HepG2 (cell line): Measurements from ENCODE around the gene ZNF625. TPM values are rescaled to one million over a fixed set of nuclear protein-coding genes. Genes with fewer than 3 reads are reported as not detected.
A peak's percentile ranks its signal among the peaks of the same experiment; 100 is the strongest.

Source experiments
- AHR ChIP-seq: IDR thresholded peaks from 2 replicates; pipeline ENCODE4 v1.6.1; 2018; ENCODE audit warnings: missing genetic modification reagents, missing compliant biosample characterization
- CBX2 ChIP-seq, 2 experiments: fragments of 200-600 bp in 1 of 2; sonication (generic); formaldehyde crosslinking in 1 of 2; IDR thresholded peaks; 2 replicates each; pipeline versions ENCODE4 v1.7.0 to v1.8.1; 2018 to 2022; ENCODE audit warnings: low read depth in 2 of 2, low read length in 1 of 2, mild to moderate bottlenecking in 1 of 2, missing genetic modification reagents in 1 of 2
- CEBPB ChIP-seq: IDR thresholded peaks from 2 replicates; pipeline ENCODE4 v1.6.1; 2011; ENCODE audit warnings: low read depth, low read length, improper control_type of control experiment, borderline replicate concordance
- ERF ChIP-seq: IDR thresholded peaks from 2 replicates; pipeline ENCODE4 v1.6.1; 2018; ENCODE audit warnings: missing biosample characterization, missing genetic modification reagents
- KDM6A ChIP-seq: IDR thresholded peaks from 2 replicates; pipeline ENCODE4 v1.6.1; 2016; ENCODE audit warnings: low read depth
- NCOA5 ChIP-seq: sonication (generic); formaldehyde crosslinking; IDR thresholded peaks from 2 replicates; pipeline ENCODE4 v1.4.0; 2020; ENCODE audit warnings: missing genetic modification reagents
- SMC3 ChIP-seq: IDR thresholded peaks from 2 replicates; pipeline ENCODE4 v1.6.1; 2011; ENCODE audit warnings: low read length, improper control_type of control experiment
- SOX13 ChIP-seq, 3 experiments: fragments of 450-650 bp in 1 of 3; sonication (generic) in 1 of 3; formaldehyde crosslinking in 1 of 3; IDR thresholded peaks in 2 of 3; conservative IDR thresholded peaks in 1 of 3; 2 replicates each; pipeline versions ENCODE4 v1.5.0 to v1.6.1; 2016 to 2020; ENCODE audit warnings: antibody characterized with exemption in 1 of 3, mild to moderate bottlenecking in 1 of 3, missing compliant biosample characterization in 1 of 3, missing genetic modification reagents in 1 of 3, moderate library complexity in 1 of 3
- THYN1 ChIP-seq: sonication (generic); formaldehyde crosslinking; IDR thresholded peaks from 2 replicates; pipeline ENCODE4 v1.8.1; 2023; ENCODE audit warnings: low read depth, mild to moderate bottlenecking, moderate library complexity, missing genetic modification reagents, borderline replicate concordance
- ZBTB14 ChIP-seq: sonication (generic); formaldehyde crosslinking; IDR thresholded peaks from 2 replicates; pipeline ENCODE4 v1.4.0; 2020; ENCODE audit warnings: missing genetic modification reagents
- ZGPAT ChIP-seq: IDR thresholded peaks from 2 replicates; pipeline ENCODE4 v1.6.1; 2016; ENCODE audit warnings: mild to moderate bottlenecking
- ZNF33B ChIP-seq: sonication (generic); formaldehyde crosslinking; IDR thresholded peaks from 2 replicates; pipeline ENCODE4 v1.5.1; 2020; ENCODE audit warnings: mild to moderate bottlenecking, missing genetic modification reagents
- ZNF614 ChIP-seq: IDR thresholded peaks from 2 replicates; pipeline ENCODE4 v1.6.1; 2018; ENCODE audit warnings: missing biosample characterization, missing genetic modification reagents, inconsistent platforms, borderline replicate concordance
- polyA plus RNA-seq, 8 experiments: library from polyadenylated mRNA; depleted of rRNA in 3 of 8; stranded (reverse) in 7 of 8; unstranded in 1 of 8; fragments of >200 nt; fragmentation: Illumina TruSeq in 4 of 8; extraction: Trizol in 4 of 8; gene quantifications; 2 replicates each; pipeline versions ENCODE4 v1.2.1 to v1.2.3, GENCODE V29; 2011 to 2016; ENCODE audit warnings: low read depth in 4 of 8, missing spikeins in 1 of 8, mixed read lengths in 1 of 8; ENCODE audit not compliant: insufficient read depth in 1 of 8
- total RNA-seq, 5 experiments: library from RNA; depleted of rRNA; stranded (reverse); fragments of >200 nt; fragmentation: Illumina TruSeq; extraction: Trizol; gene quantifications; 2 replicates each; pipeline ENCODE4 v1.2.3, GENCODE V29; 2016; ENCODE audit warnings: low read depth in 1 of 5
- TF ChIP-seq, protein P1 (sequence below): IDR thresholded peaks from 2 replicates; pipeline ENCODE4 v1.6.1; 2018; ENCODE audit warnings: missing genetic modification reagents
- TF ChIP-seq, protein P2 (sequence below): sonication (generic); formaldehyde crosslinking; IDR thresholded peaks from 2 replicates; pipeline ENCODE4 v1.5.0; 2020; ENCODE audit warnings: mild to moderate bottlenecking, missing genetic modification reagents, moderate library complexity
- TF ChIP-seq, protein P3 (sequence below): IDR thresholded peaks from 2 replicates; pipeline ENCODE4 v1.6.1; 2016; ENCODE audit warnings: low read depth

ZNF625 gene
- total and polyA plus RNA-seq, 2 of the 13 experiments (the other 11 are each of a cell fraction or from before 2014, with no cell fraction given), result 1.7 to 12.2 TPM

- TF ChIP-seq, protein P1, sequence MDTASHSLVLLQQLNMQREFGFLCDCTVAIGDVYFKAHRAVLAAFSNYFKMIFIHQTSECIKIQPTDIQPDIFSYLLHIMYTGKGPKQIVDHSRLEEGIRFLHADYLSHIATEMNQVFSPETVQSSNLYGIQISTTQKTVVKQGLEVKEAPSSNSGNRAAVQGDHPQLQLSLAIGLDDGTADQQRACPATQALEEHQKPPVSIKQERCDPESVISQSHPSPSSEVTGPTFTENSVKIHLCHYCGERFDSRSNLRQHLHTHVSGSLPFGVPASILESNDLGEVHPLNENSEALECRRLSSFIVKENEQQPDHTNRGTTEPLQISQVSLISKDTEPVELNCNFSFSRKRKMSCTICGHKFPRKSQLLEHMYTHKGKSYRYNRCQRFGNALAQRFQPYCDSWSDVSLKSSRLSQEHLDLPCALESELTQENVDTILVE (CRISPR knock-in tag), result 0 out of 2 replicates have a peak, but pooled peaks have one; percentile 40
- TF ChIP-seq, protein P2, sequence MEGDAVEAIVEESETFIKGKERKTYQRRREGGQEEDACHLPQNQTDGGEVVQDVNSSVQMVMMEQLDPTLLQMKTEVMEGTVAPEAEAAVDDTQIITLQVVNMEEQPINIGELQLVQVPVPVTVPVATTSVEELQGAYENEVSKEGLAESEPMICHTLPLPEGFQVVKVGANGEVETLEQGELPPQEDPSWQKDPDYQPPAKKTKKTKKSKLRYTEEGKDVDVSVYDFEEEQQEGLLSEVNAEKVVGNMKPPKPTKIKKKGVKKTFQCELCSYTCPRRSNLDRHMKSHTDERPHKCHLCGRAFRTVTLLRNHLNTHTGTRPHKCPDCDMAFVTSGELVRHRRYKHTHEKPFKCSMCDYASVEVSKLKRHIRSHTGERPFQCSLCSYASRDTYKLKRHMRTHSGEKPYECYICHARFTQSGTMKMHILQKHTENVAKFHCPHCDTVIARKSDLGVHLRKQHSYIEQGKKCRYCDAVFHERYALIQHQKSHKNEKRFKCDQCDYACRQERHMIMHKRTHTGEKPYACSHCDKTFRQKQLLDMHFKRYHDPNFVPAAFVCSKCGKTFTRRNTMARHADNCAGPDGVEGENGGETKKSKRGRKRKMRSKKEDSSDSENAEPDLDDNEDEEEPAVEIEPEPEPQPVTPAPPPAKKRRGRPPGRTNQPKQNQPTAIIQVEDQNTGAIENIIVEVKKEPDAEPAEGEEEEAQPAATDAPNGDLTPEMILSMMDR (CRISPR knock-in tag), result peak; percentile 86
- TF ChIP-seq THYN1, result no peak
- no peak for TF ChIP-seq SOX13 (IDR thresholded peaks at IDR 0.05)
- peak in 1 of 2 experiments; percentile 27; a peak in 1 of 4 replicates for TF ChIP-seq SOX13 (CRISPR knock-in tag; conservative IDR thresholded peaks at IDR 0.05 in 1 of 2, IDR thresholded peaks at IDR 0.05 in 1 of 2)
- TF ChIP-seq NCOA5 (CRISPR knock-in tag), result no peak
- TF ChIP-seq ZBTB14 (CRISPR knock-in tag), result no peak
- no peak for TF ChIP-seq ERF (CRISPR knock-in tag)
- TF ChIP-seq ZNF33B (CRISPR knock-in tag), result 0 out of 2 replicates have a peak, but pooled peaks have one; percentile 55
- TF ChIP-seq AHR (CRISPR knock-in tag), result no peak
- TF ChIP-seq SMC3, result peak; percentile 78
- TF ChIP-seq KDM6A, result peak; percentile 6; the same call in 1 of the 2 replicates
- TF ChIP-seq ZNF614 (CRISPR knock-in tag), result 0 out of 2 replicates have a peak, but pooled peaks have one; percentile 24
- TF ChIP-seq CEBPB, result no peak
- TF ChIP-seq CBX2 (IDR thresholded peaks at IDR 0.05; ENCODE audit: low read depth, low read length), result no peak
- TF ChIP-seq CBX2 (CRISPR knock-in tag; IDR thresholded peaks at IDR 0.05; ENCODE audit: low read depth), result no peak
- TF ChIP-seq, protein P3, sequence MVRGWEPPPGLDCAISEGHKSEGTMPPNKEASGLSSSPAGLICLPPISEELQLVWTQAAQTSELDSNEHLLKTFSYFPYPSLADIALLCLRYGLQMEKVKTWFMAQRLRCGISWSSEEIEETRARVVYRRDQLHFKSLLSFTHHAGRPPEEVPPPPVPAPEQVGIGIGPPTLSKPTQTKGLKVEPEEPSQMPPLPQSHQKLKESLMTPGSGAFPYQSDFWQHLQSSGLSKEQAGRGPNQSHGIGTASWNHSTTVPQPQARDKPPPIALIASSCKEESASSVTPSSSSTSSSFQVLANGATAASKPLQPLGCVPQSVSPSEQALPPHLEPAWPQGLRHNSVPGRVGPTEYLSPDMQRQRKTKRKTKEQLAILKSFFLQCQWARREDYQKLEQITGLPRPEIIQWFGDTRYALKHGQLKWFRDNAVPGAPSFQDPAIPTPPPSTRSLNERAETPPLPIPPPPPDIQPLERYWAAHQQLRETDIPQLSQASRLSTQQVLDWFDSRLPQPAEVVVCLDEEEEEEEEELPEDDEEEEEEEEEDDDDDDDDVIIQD (CRISPR knock-in tag), result 0 out of 2 replicates have a peak, but pooled peaks have one; percentile 25
- 0 out of 2 replicates have a peak, but pooled peaks have one; percentile 29 for TF ChIP-seq ZGPAT
- TF ChIP-seq, all 625 proteins: peak for 35
These were observed 19.2 kb downstream of the ZNF625 start (continued) for GRCh38 chr19:12137221-12137940.
